Lung (tissue), 12 donors: ENCODE measurements around the gene AFF1. TPM values are rescaled to one million over a fixed set of nuclear protein-coding genes. Genes with fewer than 3 reads are reported as not detected.

Source experiments
- ATAC-seq: fragments of 200-7000 bp; cut with Tn5 transposase; one replicate; pipeline ENCODE4 v1.9.1; 2020; ENCODE audit warnings: moderate number of reproducible peaks; ENCODE audit not compliant: insufficient read depth, low FRiP score
- DNase-seq, 3 donors: peaks; one replicate each; pipeline ENCODE4 v3.0.0-alpha.2; 2013 to 2017
- H3K27ac ChIP-seq, 2 donors: one replicate each; pipeline ENCODE4 v1.5.1; 2013; ENCODE audit warnings: mild to moderate bottlenecking in 2 of 2, moderate library complexity in 2 of 2, control low read depth in 1 of 2, inconsistent platforms in 1 of 2, low read depth in 1 of 2, low read length in 1 of 2
- H3K27me3 ChIP-seq, 3 donors: one replicate each; pipeline ENCODE4 v1.5.1; 2013; ENCODE audit warnings: low read length in 2 of 3; ENCODE audit not compliant: control insufficient read depth in 3 of 3, insufficient read depth in 3 of 3
- H3K36me3 ChIP-seq, 4 donors: one replicate each; pipeline ENCODE4 v1.5.1; 2013; ENCODE audit warnings: low read length in 4 of 4, mild to moderate bottlenecking in 1 of 4, moderate library complexity in 1 of 4; ENCODE audit not compliant: control insufficient read depth in 4 of 4, insufficient read depth in 4 of 4
- H3K4me1 ChIP-seq, 5 donors: one replicate each; pipeline ENCODE4 v1.5.1; 2013; ENCODE audit warnings: low read length in 5 of 5, mild to moderate bottlenecking in 2 of 5, moderate library complexity in 1 of 5; ENCODE audit not compliant: control insufficient read depth in 5 of 5, insufficient read depth in 5 of 5
- H3K4me3 ChIP-seq: one replicate; pipeline ENCODE4 v1.5.1; 2013; ENCODE audit warnings: mild to moderate bottlenecking, control low read depth, moderate library complexity
- H3K9ac ChIP-seq, 2 donors: one replicate each; pipeline ENCODE4 v1.5.1; 2013; ENCODE audit warnings: low read length in 2 of 2, control low read depth in 1 of 2; ENCODE audit not compliant: insufficient read depth in 1 of 2
- H3K9me3 ChIP-seq, 4 donors: one replicate each; pipeline ENCODE4 v1.5.1; 2013; ENCODE audit warnings: low read length in 3 of 4, mild to moderate bottlenecking in 1 of 4, moderate library complexity in 1 of 4; ENCODE audit not compliant: control insufficient read depth in 4 of 4, insufficient read depth in 3 of 4
- WGBS, 2 donors: extraction: QIAGEN DNeasy Blood & Tissue Kit; methylation state at CpG; one replicate each; pipeline ENCODE4 v1.1.7; 2013; 5-methylcytosine and 5-hydroxymethylcytosine counted together
- polyA plus RNA-seq, 2 donors: library from polyadenylated mRNA; stranded (reverse); fragments of 200-250 nt; gene quantifications; one replicate each; pipeline ENCODE4 v1.2.1, GENCODE V29; 2013
- total RNA-seq, 2 donors: library from RNA; depleted of rRNA in 1 of 2; stranded (reverse); fragments of >200 nt in 1 of 2; gene quantifications; one replicate each; pipeline ENCODE4 v1.2.1, GENCODE V29; 2014 to 2021
- TF ChIP-seq, protein P1 (sequence below): IDR thresholded peaks from 2 replicates; pipeline ENCODE4 v1.5.1; 2012; ENCODE audit warnings: mild to moderate bottlenecking; ENCODE audit errors: control extremely low read depth, extremely low read depth
- donor health status: control.
- donor health status: control.
- donor health status: Bipolar disorder and iron deficiency.
- donor health status: healthy.
- donor health status: DM: yes; HTN: yes; CAD: no.

Gene AFF1
- total and polyA plus RNA-seq, 4 donors: 9.5 to 79.0 (median 35.8) TPM

DNA sequence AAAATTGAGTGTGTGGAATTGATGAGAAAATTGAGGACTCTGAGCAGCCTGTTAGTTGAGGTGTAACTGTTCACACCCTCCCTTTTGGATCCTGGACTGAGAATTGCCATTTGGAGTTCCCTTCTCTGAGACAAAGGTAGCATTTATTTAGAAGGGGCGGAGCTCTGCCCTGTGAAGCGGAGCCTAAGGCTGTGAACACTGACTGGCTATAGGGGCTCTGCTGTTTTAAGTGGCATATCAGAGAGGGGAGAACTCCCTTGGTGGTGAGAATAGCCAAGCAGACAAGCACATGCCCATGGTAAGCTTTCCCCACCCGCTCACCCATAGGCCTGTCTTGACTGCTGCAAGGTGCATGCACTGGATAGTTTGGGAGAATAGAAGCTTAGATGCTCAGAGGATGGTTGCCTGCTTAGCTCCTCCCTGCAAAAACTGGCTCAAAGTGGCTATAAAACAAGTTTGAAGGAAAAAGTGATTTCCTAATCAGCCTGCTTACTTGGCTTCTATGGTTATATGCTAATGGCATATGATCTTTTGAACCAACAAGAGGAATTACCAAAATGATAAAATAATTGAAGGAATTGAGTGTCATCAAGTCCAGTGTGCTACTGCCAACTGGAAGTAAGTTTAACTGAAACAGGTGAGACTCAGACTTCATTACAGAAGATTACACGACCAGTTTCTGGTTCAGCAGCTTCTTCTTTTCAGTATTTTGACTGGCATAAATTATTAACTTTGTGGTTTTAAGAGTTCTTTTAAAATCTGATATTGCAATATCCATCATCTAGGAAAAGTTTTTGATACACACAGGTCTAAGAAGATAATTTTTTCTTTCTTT, 108.4 kb downstream of the AFF1 start:
- no peaks in the 10 kb centered on the region for H3K9me3 ChIP-seq
- WGBS, 2 donors: 75 to 84% methylated on average over 4 of the region's 4 CpGs
- peak overlapping the region in 1 of 2 donors; percentile 13 for H3K27ac ChIP-seq
- no peak overlapping the region for H3K4me3 ChIP-seq
- ATAC-seq (no peak), DNase-seq (no peak)
- TF ChIP-seq, protein P1, sequence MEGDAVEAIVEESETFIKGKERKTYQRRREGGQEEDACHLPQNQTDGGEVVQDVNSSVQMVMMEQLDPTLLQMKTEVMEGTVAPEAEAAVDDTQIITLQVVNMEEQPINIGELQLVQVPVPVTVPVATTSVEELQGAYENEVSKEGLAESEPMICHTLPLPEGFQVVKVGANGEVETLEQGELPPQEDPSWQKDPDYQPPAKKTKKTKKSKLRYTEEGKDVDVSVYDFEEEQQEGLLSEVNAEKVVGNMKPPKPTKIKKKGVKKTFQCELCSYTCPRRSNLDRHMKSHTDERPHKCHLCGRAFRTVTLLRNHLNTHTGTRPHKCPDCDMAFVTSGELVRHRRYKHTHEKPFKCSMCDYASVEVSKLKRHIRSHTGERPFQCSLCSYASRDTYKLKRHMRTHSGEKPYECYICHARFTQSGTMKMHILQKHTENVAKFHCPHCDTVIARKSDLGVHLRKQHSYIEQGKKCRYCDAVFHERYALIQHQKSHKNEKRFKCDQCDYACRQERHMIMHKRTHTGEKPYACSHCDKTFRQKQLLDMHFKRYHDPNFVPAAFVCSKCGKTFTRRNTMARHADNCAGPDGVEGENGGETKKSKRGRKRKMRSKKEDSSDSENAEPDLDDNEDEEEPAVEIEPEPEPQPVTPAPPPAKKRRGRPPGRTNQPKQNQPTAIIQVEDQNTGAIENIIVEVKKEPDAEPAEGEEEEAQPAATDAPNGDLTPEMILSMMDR: no peak
- H3K36me3 ChIP-seq: peaks cover 8 to 14% (median 12%) of the 10 kb centered on the region in 4 donors
- no peaks in the 10 kb centered on the region for H3K27me3 ChIP-seq
- H3K9ac ChIP-seq: no peak overlapping the region
- H3K4me1 ChIP-seq: peaks cover 13 to 55% (median 21%) of the 10 kb centered on the region in 5 donors

DNA sequence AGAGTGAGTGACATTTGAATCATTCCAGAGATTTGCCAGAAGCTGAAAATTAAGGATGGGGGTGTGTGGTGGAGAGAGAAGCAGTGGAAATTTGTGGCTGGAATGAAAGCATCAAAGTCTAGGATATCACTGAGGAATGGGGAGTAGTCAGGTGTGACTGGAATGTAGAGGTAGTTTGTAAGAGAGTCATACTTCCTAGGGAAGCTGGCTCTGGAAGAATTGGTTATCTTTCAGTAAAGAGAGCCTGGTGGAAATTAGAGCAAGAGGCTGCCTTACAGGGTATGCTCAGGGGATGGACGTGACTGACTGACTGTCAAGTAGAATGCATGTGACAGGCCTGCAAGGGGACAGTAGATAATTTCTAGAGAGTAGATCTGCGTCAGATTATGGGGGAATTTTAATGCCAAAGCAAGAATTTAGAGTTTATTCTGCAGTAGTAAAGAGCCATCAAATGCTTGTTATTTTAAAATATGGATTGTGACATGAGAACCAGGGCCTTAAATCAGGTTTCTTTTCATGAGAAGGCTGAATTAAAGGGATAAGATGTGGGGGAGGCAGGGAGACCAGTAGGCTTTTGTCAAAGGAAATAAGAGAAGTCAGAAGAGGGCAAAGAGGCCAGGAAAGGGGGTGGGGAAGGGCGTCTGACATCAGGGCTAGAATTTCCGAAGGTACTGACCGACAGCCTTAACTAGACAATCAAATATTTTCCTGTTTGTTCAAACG, 109.9 kb downstream of the AFF1 start:
- ATAC-seq (no peak), DNase-seq (peak in 1 of 3 donors; percentile 35)
- H3K4me1 ChIP-seq: peaks cover 10 to 48% (median 18%) of the 10 kb centered on the region in 5 donors
- peak overlapping the region in 1 of 2 donors; percentile 14 for H3K9ac ChIP-seq
- peak overlapping the region; percentile 66 to 77 for H3K27ac ChIP-seq
- H3K36me3 ChIP-seq: peaks cover 9 to 15% (median 13%) of the 10 kb centered on the region in 4 donors
- no peaks in the 10 kb centered on the region for H3K9me3 ChIP-seq
- no peaks in the 10 kb centered on the region for H3K27me3 ChIP-seq
- WGBS, 2 donors: 14 to 30% methylated on average over 6 of the region's 6 CpGs
- H3K4me3 ChIP-seq: no peak overlapping the region
- TF ChIP-seq, protein P1: no peak

DNA sequence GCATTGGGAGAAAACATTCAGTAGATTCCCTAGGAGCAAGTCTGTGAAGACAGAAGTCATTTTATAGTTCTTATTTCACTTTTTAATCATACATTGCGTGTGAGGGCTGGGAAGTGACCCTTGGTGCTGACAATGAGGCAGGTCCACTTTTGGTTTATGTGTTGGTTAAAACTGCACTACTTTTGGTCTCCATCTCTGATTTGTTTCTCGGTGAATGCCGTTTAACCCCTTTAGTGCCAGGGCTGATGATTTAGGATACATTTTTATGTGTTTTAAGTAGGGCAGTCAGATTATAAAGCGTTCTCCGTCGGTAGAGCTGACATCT, 110.4 kb downstream of the AFF1 start:
- Histone ChIP-seq H3K9ac (peak overlapping the region in 1 of 2 donors; percentile 14), H3K9me3 (no peaks in the 10 kb centered on the region), H3K4me1 (peaks cover 10 to 49% (median 16%) of the 10 kb centered on the region in 5 donors), H3K27me3 (no peaks in the 10 kb centered on the region), H3K27ac (peak overlapping the region; percentile 66 to 77), H3K36me3 (peaks cover 9 to 15% (median 13%) of the 10 kb centered on the region in 4 donors), H3K4me3 (no peak overlapping the region)
- WGBS, 2 donors: 43 to 60% methylated on average over 6 of the region's 6 CpGs
- TF ChIP-seq, protein P1: no peak
- no peak for ATAC-seq
- no peak for DNase-seq
